CD4-positive, alpha-beta T cell treated with Interleukin-17A for 4 hours (primary cell): ENCODE results near the gene ITIH4.
"Not testable (repeated sequence)": the region's sequence is repeated elsewhere in the genome, so short reads cannot be mapped to it uniquely, and the experiment has no call there.

Experiments
- DNase-seq: peaks from one replicate; pipeline ENCODE4 v3.0.0-alpha.2; 2020; ENCODE audit warnings: mixed read lengths

Gene ITIH4

GRCh38 chr3:52779837-52780585 is 50.5 kb downstream of the ITIH4 start:
- no peak for DNase-seq

GRCh38 chr3:52779011-52779836 is 51.2 kb downstream of the ITIH4 start:
- no peak for DNase-seq

- DNase-seq, result no peak
Measured at GRCh38 chr3:52777959-52778805, 52.3 kb downstream of the ITIH4 start.

- no peak for DNase-seq
Measured at GRCh38 chr3:52777127-52777958, 53.1 kb downstream of the ITIH4 start, which contains the start of gene ITIH1. Gene ITIH1 (plus strand): TSS chr3:52777599. CDS start chr3:52777616, 17 bp downstream.

GRCh38 chr3:52776486-52776885 is 54.0 kb downstream of the ITIH4 start:
- DNase-seq, result not testable (repeated sequence)

- no peak for DNase-seq
Measured at GRCh38 chr3:52775877-52776276, 54.6 kb downstream of the ITIH4 start.

GRCh38 chr3:52774901-52775864 is 55.3 kb downstream of the ITIH4 start:
- no peak for DNase-seq

- DNase-seq, result no peak
Measured at GRCh38 chr3:52774066-52774713, 56.3 kb downstream of the ITIH4 start.

GRCh38 chr3:52773361-52774065 is 57.0 kb downstream of the ITIH4 start:
- DNase-seq, result no peak

GRCh38 chr3:52771702-52772101 is 58.8 kb downstream of the ITIH4 start:
- DNase-seq, result no peak

- no peak for DNase-seq
Measured at GRCh38 chr3:52771334-52771681, 59.2 kb downstream of the ITIH4 start.

- DNase-seq, result peak; percentile 90
Measured at GRCh38 chr3:52770496-52771333, 59.8 kb downstream of the ITIH4 start, which contains the start of gene NEK4. Gene NEK4 (minus strand): TSS chr3:52770940. CDS start chr3:52770746, 194 bp downstream.

- no peak for DNase-seq
Measured at GRCh38 chr3:52769786-52770455, 60.6 kb downstream of the ITIH4 start.

- DNase-seq, result no peak
Measured at GRCh38 chr3:52763466-52763865, 67.0 kb downstream of the ITIH4 start.
